ENCODE measurements around the gene DNAJC18.
"Not testable (repeated sequence)": the region's sequence is repeated elsewhere in the genome, so short reads cannot be mapped to it uniquely, and the experiment has no call there.

DNAJC18 gene

DNA sequence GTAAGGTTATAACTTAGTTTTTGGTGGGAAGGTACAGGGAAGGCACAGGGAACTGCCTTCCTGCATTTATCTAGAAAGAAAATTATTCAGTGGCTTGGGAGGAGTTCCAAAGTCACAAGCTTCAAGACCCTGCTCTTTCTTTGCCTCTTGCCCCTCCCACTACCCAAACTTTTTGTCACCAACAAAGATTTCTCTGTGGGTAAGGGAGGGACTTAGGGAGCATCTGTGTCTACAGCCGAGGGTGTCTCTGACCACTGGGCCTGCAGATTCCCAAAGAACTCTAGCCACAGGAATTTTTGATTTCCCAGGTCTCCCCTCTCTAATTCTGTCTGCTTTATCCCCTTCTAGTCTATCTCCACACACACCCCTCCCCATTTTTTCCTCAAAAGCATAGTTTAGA, 21.1 kb upstream of the DNAJC18 start:
- DNase-seq = no peak

DNA sequence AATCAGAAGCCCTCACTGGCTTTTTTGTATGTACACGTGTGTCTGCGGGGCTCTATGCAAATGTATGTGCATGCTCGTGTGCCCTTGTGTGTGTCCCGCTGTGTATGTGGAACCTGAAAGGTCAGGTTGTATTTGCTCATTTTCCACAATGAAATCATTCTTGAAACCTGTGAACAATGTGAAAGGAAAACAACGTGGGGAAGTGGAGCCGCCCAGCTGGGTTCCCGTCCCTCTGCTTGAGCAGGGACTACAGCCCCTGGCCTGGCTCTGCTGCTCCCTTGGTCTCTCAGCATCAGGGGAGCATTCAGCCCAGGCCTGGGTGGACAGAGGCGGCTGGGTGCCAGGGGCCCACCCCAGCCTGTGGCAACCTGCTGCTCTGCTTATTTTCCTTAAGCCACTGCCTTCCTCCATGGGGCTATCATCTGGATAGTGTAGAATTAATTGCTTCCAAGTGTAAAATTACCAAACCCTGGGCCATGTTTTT, 20.2 kb upstream of the DNAJC18 start:
- peak; percentile 24 for DNase-seq

DNA sequence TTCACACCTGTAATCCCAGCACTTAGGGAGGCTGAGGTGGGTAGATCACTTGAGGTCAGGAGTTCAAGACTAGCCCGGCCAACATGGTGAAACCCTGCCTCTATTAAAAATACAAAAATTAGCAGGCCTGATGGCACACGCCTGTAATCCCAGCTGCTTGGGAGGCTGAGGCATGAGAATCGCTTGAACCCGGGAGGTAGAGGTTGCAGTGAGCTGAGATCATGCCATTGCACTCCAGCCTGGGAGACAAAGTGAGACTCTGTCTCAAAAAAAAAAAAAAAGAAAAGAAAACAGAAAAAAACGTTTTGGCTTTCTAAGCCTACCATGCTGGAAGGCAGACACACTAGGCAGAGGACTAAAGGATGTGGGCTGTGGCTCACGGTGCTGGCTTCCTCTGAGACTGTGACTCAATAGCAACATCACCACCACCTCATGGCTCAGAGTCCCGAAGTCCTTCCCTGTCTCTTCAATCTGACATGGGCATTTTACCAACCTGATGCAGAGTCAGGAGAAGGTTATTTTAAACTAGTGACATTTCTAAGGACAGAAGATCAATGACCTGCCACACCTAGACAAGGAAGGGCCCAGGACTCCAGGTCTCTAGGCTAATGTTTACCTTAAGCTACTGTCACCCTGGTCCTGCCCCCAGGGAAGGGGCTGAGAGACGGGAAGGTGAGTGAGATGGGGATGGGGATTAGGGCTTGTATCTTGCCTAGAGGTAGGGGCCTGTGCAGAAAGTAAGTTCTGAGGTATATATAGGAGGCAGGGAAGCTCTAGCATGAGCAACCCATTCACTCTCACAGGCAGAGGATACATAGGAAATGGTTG, 19.5 kb upstream of the DNAJC18 start:
- no peak for DNase-seq

DNA sequence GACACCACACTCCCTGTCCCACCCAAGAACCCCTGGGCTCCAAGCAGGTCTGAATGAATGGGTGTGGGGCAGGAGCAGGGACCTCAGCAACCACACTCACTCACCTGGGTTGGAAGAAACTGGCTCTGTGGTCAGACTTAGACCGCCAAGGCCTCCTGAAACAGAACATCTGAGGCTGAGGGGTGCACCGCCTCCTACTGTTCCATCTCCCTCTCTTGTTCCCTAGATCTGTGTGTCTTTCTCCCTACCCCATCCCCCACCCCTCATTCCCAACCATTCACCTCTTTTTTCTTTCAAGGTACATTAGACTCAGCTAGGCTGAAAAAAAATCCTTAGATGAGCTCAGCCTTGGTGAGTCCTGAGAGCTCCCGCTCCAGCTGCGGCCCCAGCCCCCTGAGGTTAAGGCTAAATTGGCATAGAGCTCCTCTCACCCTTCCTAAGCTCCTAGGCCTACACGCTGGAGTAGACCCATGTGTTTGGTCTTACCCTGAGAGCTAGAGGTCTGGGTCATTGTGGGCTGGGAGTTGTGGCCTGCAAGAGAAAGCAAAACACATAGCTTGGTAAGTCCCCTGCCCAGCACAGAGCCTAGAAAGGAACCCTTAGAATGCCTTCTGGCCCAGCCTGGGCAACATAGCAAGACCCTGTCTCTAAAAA, 18.5 kb upstream of the DNAJC18 start:
- DNase-seq = no peak

DNA sequence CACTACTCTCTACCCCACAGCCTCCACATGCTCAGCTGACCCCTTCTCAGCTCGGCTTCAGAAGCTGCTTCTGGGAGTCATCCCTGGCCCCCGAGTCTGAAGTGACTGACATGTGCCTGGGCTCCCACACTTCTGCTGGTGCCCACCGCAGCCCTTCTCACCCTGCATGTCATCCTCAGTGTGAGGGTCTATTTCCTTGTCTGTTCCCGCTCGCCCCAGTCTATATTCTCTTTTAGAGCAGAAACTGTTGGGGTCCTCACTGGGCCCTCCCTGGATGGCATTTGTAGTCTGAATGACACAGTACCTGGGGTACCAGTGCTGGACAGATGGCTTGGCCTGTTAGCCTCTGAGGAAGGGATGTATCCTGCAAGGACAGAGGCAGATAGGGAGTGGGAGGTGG, 17.9 kb upstream of the DNAJC18 start:
- no peak for DNase-seq

DNA sequence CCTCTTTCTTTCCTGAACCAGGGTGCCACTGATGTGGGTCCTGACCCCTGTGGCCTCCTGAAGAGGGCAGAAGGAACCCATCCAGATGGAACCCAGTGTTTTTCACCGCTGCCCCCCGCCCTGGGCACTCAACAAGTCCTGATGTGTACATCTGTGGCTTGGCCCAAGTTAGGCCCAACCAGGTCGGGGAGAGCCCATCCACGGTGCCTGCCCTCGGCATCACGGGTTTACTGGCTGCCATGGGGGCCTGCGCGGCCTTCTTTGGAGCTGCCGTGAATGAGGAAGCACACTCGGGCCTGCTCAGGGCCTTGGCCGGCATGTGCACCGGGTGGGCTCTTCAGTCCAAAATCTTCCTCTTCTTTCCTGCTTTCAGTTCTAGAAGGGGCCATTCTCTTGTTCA, 17.5 kb upstream of the DNAJC18 start:
- no peak for DNase-seq

DNA sequence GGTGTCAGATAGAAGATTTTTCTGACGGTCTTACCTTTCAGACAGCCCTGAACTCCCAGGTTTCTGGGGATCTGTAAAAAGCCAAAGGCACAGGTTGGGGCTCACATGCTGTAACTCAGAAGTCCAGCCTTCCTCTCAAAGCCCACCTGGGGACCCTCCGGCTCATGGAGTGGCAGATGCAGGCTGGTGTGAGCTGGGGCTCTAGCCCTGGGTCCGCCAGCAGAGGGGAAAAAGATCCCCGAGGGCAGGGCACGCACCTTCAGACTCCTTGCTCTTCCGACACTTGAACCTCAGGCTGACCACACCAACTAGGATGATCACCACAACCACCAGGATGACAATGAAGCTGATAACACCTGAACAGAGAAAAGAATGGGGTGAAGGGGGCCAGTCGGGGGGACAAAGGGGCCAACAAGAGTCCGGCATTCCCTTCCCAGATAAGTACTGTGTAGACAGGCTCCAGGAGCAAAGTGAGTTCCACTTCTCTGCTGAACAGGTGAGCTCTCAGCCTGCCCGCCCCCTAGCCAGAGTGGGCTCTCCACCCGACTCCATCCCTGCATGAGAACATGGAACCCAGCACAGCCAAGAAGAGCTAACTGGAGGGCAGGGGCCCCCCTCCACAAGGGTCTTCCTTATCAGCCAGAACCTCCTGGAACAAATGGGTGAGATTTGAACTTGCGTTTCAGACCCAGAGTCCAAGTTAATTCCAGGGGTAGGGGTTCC, 15.4 kb upstream of the DNAJC18 start:
- DNase-seq = no peak

DNA sequence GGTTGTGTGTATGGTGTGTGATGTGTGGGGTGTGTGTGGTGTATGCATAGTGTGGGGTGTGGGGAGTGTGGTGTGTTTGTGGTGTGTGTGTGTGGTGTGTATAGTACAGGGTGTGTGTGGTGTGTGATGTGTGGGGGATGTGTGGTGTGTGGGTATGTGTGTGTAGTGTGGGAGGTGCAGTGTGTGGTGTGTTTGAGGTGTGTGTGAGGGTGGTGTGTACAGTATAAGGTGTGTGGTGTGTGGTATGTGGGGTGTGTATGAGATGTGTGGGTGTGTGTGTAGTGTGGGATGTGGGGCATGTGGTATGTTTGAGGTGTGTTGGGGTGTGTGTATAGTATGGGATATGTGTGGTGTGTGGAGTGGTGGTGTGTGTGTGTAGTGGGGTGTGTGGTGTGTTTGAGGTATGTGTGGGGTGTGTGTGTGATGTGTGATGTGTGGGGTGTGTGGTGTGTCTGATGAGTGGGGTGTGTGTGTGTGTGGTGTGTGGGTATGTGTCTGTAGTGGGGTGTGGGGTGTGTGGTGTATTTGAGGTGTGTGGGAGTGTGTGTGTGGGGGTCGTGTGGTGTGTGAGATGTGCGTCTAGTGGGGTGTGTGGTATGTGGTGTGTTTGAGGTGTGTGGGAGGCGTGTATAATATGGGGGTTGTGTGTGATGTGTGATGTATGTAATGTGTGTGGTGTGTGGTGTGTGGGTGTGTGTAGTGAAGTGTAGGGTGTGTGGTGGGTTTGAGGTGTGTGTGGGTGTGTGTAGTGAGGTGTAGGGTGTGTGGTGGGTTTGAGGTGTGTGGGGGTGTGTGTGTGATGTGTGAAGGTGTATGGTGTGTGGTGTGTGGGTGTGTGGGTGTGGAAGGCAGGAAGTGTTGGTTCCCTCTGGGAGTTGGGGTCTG, 14.6 kb upstream of the DNAJC18 start:
- no peak for DNase-seq

DNA sequence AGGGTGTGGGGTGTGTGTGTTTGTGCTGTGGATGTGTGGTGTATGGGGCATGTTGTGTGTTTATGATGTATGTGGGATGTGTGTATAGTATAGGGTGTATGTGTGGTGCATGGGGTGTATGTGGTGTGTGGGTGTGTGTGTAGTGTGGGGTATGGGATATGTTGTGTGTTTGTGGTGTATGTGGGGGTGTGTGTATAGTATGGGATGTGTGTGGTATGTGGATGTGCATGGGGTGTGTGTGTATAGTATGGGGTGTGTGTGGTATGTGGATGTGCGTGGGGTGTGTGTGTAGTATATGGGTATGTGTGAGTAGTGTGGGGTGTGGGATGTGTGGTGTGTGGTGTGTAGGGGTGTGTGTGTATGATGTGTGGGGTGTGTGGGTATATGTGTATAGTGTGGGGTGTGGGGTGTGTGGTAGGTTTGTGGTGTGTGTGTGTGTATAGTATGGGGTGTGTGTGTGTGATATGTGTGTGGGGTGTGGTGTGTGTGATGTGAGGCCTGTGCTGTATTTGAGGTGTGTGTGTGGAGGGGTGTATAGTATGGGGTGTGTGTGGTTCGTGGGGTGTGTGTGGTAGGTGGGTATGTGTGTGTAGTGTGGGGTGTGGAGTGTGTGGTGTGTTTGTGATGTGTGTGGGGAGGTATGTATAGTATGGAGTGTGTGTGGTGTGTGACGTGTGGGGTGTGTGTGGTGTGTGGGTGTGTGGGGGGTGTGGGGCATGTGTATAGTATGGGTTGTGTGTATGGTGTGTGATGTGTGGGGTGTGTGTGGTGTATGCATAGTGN, 12.7 kb upstream of the DNAJC18 start:
- DNase-seq = no peak

DNA sequence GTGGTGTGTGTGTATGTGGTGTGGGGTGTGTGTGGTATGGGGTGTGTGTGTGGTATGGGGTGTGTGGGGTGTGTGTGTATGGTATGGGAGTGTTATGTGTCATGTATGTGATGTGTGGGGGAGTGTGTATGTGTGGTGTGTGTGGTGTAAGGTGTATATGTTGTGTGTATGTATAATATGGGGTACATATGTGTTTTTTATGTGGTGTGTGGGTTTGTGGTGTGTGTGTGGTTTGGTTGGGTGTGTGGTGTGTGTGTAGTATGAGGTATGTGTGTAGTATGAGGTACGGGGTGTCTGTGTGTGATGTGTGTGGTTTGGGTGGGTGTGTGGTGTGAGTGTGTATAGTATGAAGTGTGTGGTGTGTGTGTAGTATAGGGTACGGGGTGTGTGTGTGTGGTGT, 11.9 kb upstream of the DNAJC18 start:
- DNase-seq = no peak

DNA sequence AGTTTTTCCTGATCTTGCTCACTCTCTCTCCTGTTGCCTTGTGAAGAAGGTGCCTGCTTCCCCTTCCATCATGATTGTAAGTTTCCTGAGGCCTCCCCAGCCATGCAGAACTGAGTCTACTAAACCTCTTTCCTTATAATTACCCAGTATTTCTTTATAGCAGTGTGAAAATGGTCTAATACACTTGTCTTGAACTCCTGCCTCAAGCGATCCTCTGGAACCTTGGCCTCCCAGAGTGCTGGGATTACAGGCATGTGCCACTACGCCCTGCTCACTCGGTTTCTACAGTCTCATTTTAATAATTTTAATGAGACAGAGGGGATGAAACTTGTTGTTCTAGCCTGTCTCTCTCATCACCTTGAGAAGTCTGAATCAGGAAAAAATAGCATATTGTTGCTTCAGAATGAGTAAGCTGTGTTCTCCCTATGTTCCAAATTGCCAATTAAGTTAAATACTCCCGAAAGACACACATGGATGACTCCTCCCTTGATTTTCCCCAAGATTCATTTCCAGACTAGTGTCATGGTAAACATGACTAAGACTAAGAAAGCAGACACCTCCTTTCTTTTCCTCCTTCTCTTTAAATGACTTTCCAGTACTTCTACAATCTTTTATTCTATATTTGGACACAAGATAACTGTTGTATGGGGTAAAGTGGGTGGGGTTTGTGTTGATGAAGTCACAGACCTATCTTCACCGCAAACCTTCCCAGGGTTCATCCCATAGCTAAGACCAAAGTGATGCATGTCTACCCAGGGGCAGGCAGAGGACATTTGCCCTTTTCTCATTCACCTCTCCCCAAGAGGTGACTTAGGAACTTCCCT, 7.8 kb upstream of the DNAJC18 start:
- no peak for DNase-seq

DNA sequence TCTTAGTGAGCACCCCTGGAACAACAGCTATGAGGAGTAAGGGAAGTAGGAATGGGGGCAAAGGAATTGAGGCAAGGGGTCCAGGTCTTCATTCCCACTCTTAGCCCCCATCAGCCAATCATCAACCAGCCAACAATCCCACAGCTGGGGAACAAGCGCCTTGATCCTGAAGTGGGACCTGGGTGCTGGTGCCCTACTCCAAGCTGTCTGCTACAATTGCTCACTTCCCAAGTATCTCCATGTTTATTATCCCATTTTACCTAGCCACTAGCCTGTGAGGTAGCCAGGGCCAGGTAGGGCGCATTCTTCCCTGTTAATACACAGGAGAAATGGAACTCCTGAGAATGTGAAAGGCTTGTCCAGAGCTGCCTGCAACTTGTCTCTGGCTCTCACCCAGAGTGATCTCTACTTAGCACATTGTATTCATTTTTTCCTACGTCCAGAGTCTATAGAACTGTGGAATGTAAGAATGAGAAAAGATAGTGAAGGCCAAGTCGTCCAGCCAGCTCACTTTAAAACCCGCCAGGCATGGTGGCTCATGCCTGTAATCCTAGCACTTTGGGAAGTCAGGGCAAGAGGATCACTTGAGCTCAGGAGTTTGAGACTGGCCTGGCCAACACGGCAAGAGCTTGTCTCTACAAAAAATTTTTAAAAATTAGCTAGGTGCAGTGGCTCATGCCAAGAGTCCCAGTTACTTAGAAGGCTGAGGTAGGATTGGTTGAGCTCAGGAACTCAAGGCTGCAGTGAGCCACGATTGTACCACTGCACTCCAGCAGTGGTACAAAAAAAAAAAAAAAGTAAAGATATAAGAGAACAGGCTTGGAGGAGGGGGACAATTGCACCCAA, 6.2 kb upstream of the DNAJC18 start:
- DNase-seq = no peak

DNA sequence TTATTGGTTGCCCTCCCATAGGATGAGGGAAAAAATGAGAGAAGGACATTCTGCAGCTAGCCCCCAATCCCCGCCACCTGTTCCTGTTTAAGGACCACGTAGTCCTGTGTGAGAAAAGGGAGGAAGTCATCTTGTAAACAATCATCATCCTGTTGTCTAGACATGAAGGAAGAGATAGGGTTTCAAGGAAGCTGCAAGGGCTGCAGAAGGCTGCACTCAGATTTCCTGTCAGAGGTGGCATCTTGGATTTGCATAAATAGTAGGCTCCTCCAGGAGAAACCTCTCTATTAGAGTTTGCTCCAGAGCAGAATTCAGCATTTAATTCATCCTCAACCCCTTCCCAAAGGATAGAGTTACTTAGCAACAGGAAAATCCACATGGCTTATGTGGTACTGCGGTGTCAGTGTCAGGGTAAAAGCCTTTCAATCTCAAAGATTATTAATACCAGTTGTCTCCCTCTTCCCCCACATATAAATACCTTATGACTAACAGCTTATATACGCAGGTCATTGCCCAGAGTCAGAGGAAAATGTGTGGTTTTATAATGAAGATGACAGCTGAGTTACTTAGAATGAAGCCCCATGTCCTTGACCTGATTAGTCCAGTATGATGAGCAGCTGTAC, 4.6 kb upstream of the DNAJC18 start:
- DNase-seq = peak; percentile 25

DNA sequence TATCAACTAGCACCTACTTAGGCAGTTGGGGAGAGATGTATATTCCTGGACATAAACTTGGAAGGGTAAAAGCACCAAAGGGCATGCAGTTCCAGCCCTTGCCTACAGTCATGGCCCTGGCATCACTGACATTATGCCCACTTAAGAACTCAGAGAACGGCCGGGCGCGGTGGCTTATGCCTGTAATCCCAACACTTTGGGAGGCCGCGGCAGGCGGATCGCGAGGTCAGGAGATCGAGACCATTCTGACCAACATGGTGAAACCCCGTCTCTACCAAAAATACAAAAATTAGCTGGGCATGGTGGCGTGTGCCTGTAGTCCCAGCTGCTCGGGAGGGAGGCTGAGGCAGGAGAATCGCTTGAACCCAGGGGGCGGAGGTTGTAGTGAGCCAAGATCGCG, 1.1 kb upstream of the DNAJC18 start:
- not testable (repeated sequence) for DNase-seq

DNA sequence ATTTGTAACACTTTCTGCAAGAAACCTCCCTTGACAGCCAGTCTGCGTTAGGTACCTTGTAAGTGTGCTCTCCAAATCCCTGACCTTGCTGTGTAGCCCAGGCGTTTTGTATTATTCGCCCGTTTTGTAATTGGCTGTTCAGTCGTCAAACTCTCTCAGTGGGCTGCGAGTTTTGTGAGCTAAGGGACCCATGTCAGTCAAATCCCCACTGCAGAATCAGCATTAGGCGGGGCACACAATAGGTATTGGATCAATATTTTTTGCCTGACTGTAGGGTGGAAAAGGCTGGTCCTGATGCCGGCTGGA, 665 bp downstream of the DNAJC18 start:
- DNase-seq = peak; percentile 38

DNA sequence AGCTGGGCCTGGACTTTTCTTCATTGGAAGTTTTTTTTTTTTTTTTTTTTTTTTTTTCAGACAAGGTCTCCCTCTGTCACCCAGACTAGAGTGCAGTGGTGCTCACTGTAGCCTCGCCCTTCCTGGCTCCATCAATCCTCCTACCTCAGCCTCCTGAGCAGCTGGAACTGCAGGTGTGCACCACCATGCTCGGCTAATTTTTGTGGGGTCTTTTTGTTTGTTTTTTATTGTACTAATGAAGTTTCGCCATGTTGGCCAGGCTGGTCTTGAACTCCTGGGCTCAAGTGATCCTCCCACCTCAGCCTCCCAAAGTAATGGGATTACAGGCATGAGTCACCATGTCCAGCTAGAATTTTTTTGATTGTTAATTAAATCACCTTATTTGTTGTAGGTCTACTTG, 3.6 kb downstream of the DNAJC18 start:
- DNase-seq = no peak

DNA sequence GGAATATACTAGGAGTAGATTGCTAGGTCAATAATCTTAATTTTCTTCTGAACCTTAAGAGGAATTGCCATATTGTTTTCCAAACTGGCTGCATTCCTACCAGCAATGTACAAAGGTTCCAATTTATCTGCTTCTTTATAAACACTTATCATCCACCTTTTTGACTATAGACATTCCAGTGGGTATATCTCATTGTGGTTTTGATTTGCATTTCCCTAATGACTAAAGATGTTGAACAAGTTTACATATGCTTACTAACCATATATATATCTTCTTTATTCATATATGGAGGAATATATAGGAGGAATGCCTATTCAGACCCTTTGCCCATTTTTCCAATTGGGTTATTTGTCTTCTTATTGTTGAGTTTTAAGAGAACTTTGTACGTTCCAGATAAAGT, 7.6 kb downstream of the DNAJC18 start:
- no peak for DNase-seq

DNA sequence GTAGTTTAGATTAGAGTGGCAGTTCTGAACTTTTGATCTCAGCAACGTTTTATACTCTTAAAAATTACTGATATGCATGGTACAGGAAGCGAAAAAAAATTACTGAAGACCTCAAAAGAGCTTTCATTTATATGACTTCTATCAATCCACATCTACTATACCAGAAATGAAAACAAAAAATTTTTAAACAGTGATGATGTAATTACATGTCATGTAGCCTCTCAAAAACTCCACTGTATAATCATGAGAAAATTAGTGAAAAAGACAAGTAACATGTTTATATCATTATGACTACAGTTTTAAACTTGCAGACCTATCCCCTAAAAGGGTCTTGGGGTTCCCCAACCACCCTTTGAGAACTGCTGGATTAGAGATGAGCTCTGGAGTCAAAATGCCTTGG, 9.3 kb downstream of the DNAJC18 start:
- no peak for DNase-seq

DNA sequence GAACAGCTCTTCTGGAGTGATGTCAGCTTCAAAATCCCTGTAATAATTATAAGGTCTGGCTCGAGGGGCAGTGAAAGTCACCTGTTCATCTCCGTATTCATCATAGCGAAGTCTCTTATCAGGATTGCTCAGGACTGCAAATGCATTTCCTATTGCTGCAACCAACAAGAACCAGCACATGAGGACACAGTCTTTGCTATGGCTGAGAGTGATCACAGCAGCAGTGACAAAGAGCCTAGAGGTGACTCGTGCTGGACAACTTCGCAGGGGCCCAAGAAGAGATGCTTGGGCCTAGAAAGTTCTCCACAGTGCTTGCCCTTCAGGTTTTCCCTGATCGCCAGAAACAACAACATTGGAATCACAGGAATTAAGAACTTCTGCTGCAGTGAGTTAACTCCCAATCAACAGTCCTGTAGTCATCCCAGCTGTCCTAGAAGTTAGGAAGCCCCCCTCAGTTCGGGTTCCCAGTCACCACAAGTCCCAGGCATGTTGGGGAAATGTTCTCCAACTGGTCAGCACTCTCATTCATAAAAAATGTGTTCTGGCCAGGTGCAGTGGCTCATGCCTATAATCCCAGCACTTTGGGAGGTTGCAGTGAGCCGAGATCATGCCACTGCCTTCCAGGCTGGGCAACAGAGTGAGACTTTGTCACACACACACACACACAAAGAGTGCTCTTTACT, 13.0 kb downstream of the DNAJC18 start:
- no peak for DNase-seq
